Measurements from ENCODE around the gene ALDH1L2.

Gene ALDH1L2

GRCh38 chr12:105014603-105015002 lies 69.7 kb downstream of the ALDH1L2 start:
- no peaks in the 10 kb centered on the region for H3K9me3 ChIP-seq (ENCODE audit: insufficient read depth, low read length)
- no peak overlapping the region for H2AFZ ChIP-seq (ENCODE audit: low read depth, low read length)
- no peaks in the 10 kb centered on the region for H3K27me3 ChIP-seq (ENCODE audit: low read depth, low read length)
- TF ChIP-seq EZH2phosphoT487 (IDR thresholded peaks at IDR 0.05; ENCODE audit: low read depth) (no peak), CTCF (IDR thresholded peaks at IDR 0.05; ENCODE audit: low read depth, low read length) (no peak)
- no peak overlapping the region for H3K4me3 ChIP-seq (ENCODE audit: low read length)
- H3K79me2 ChIP-seq (ENCODE audit: low read length): no peaks in the 10 kb centered on the region
- no peaks in the 10 kb centered on the region for H3K4me1 ChIP-seq (ENCODE audit: low read length)
- peaks cover 20% of the 10 kb centered on the region for H3K36me3 ChIP-seq (replicated peaks; ENCODE audit: low read depth, low read length)
- no peaks in the 10 kb centered on the region for H4K20me1 ChIP-seq (ENCODE audit: insufficient read depth, low read length)
- H3K4me2 ChIP-seq (ENCODE audit: low read length): no peak overlapping the region
- H3K9ac ChIP-seq (ENCODE audit: low read length): no peak overlapping the region
- no peak overlapping the region for H3K27ac ChIP-seq (ENCODE audit: low read length)

DNA sequence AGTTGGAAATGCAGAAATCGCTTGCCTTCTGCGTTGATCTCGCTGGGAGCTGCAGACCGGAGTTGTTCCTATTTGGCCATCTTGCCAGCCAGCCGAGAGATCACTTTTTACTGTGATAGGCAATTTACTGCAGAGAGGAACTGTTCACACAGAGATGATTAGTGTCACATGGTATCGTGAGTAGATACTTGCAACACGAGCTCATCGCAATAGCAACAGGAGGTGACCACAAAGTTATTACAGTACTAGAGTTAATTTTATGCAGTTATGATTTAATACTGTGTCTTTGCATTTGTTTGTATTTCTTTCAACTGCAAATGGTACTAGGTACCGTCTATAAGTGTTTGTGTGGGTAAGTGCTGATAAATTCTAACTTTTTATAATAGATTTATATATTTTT lies 70.4 kb downstream of the ALDH1L2 start:
- Histone ChIP-seq H3K4me1 (ENCODE audit: low read length) (no peaks in the 10 kb centered on the region), H3K4me2 (ENCODE audit: low read length) (no peak overlapping the region), H3K27ac (ENCODE audit: low read length) (no peak overlapping the region), H3K9ac (ENCODE audit: low read length) (no peak overlapping the region), H4K20me1 (ENCODE audit: insufficient read depth, low read length) (no peaks in the 10 kb centered on the region), H3K4me3 (ENCODE audit: low read length) (no peak overlapping the region), H3K79me2 (ENCODE audit: low read length) (no peaks in the 10 kb centered on the region), H3K27me3 (ENCODE audit: low read depth, low read length) (no peaks in the 10 kb centered on the region), H3K9me3 (ENCODE audit: insufficient read depth, low read length) (no peaks in the 10 kb centered on the region), H3K36me3 (replicated peaks; ENCODE audit: low read depth, low read length) (peaks cover 20% of the 10 kb centered on the region), H2AFZ (ENCODE audit: low read depth, low read length) (no peak overlapping the region)
- no peak for TF ChIP-seq CTCF (IDR thresholded peaks at IDR 0.05; ENCODE audit: low read depth, low read length)
- TF ChIP-seq EZH2phosphoT487 (IDR thresholded peaks at IDR 0.05; ENCODE audit: low read depth): no peak

GRCh38 chr12:105001476-105001875 lies 82.8 kb downstream of the ALDH1L2 start:
- H3K9ac ChIP-seq (ENCODE audit: low read length): no peak overlapping the region
- H3K4me3 ChIP-seq (ENCODE audit: low read length): no peak overlapping the region
- peaks cover 79% of the 10 kb centered on the region for H3K36me3 ChIP-seq (replicated peaks; ENCODE audit: low read depth, low read length)
- H4K20me1 ChIP-seq (ENCODE audit: insufficient read depth, low read length): no peaks in the 10 kb centered on the region
- H2AFZ ChIP-seq (ENCODE audit: low read depth, low read length): no peak overlapping the region
- no peaks in the 10 kb centered on the region for H3K4me1 ChIP-seq (ENCODE audit: low read length)
- H3K27me3 ChIP-seq (ENCODE audit: low read depth, low read length): no peaks in the 10 kb centered on the region
- H3K4me2 ChIP-seq (ENCODE audit: low read length): no peak overlapping the region
- TF ChIP-seq CTCF (IDR thresholded peaks at IDR 0.05; ENCODE audit: low read depth, low read length): no peak
- no peak for TF ChIP-seq EZH2phosphoT487 (IDR thresholded peaks at IDR 0.05; ENCODE audit: low read depth)
- H3K27ac ChIP-seq (ENCODE audit: low read length): no peak overlapping the region
- no peaks in the 10 kb centered on the region for H3K79me2 ChIP-seq (ENCODE audit: low read length)
- H3K9me3 ChIP-seq (ENCODE audit: insufficient read depth, low read length): no peaks in the 10 kb centered on the region

DNA sequence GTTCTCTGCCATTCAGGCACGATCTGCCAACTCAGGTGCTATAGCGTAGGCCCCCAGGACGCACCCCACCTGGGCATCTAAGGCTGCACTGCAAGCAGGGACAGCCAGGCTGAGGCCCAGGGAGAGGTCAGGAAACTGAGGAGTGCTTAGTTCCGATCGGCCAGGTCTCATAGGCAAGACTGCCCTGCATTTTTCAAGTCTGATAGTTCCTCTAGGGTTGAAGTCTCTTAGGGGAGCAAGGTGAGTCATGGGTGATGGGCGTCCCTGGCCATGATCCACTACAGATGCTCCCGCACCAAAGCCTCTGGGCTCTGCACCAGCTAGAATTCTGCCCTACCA lies 84.9 kb downstream of the ALDH1L2 start:
- Histone ChIP-seq H3K36me3 (replicated peaks; ENCODE audit: low read depth, low read length) (peaks cover 78% of the 10 kb centered on the region), H3K4me1 (ENCODE audit: low read length) (no peaks in the 10 kb centered on the region), H3K4me2 (ENCODE audit: low read length) (no peak overlapping the region), H3K79me2 (ENCODE audit: low read length) (no peaks in the 10 kb centered on the region), H3K4me3 (ENCODE audit: low read length) (no peak overlapping the region), H3K9ac (ENCODE audit: low read length) (no peak overlapping the region), H3K27me3 (ENCODE audit: low read depth, low read length) (no peaks in the 10 kb centered on the region), H4K20me1 (ENCODE audit: insufficient read depth, low read length) (no peaks in the 10 kb centered on the region), H3K27ac (ENCODE audit: low read length) (no peak overlapping the region), H3K9me3 (ENCODE audit: insufficient read depth, low read length) (no peaks in the 10 kb centered on the region), H2AFZ (ENCODE audit: low read depth, low read length) (no peak overlapping the region)
- no peak for TF ChIP-seq CTCF (IDR thresholded peaks at IDR 0.05; ENCODE audit: low read depth, low read length)
- no peak for TF ChIP-seq EZH2phosphoT487 (IDR thresholded peaks at IDR 0.05; ENCODE audit: low read depth)

Measured in OCI-LY3 (cell line).